Nephron (organoid): ENCODE results near the gene EPS8L1.
A peak's percentile ranks its signal among the peaks of the same experiment; 100 is the strongest.

Experiments used
- H3K27ac Mint-ChIP-seq, 3 experiments: 2 replicates each; pipeline ENCODE4 v1.8.0; 2020; ENCODE audit warnings: mixed read lengths in 3 of 3, mild to moderate bottlenecking in 2 of 3, moderate library complexity in 1 of 3
- H3K27me3 Mint-ChIP-seq: 2 replicates; pipeline ENCODE4 v1.8.0; 2021; ENCODE audit warnings: low read depth, mild to moderate bottlenecking, moderate library complexity, mixed read lengths
- H3K36me3 Mint-ChIP-seq: 2 replicates; pipeline ENCODE4 v1.8.0; 2020; ENCODE audit warnings: low read depth, mixed read lengths
- H3K4me1 Mint-ChIP-seq: 2 replicates; pipeline ENCODE4 v1.8.0; 2020; ENCODE audit warnings: mixed read lengths
- H3K4me3 Mint-ChIP-seq, 3 experiments: 2 replicates each; pipeline ENCODE4 v1.8.0; 2020; ENCODE audit warnings: mild to moderate bottlenecking in 3 of 3, mixed read lengths in 3 of 3, moderate library complexity in 2 of 3
- H3K9me3 Mint-ChIP-seq: 2 replicates; pipeline ENCODE4 v1.8.0; 2020; ENCODE audit warnings: mixed read lengths
- CTCF ChIP-seq, 3 experiments: fragments of 200-600 bp; sonication (generic); IDR thresholded peaks; one replicate each; pipeline ENCODE4 v1.5.0; 2021; ENCODE audit warnings: antibody characterized with exemption in 3 of 3; ENCODE audit not compliant: unreplicated experiment in 3 of 3

EPS8L1 gene

GRCh38 chr19:55116232-55116858 lies 40.7 kb downstream of the EPS8L1 start:
- Mint-ChIP-seq H3K4me3 (peak overlapping the region; percentile 96 to 97 (median 97)), H3K27me3 (no peaks in the 10 kb centered on the region), H3K9me3 (no peaks in the 10 kb centered on the region), H3K4me1 (peaks cover 26% of the 10 kb centered on the region), H3K27ac (peak overlapping the region; percentile 73 to 92 (median 89)), H3K36me3 (no peaks in the 10 kb centered on the region)
- no peak for TF ChIP-seq CTCF (IDR thresholded peaks at IDR 0.05; ENCODE audit: unreplicated experiment in 3 of 3)

- no peak for TF ChIP-seq CTCF (IDR thresholded peaks at IDR 0.05; ENCODE audit: unreplicated experiment in 3 of 3)
- Mint-ChIP-seq H3K9me3 (no peaks in the 10 kb centered on the region), H3K36me3 (no peaks in the 10 kb centered on the region), H3K27ac (peak within 1 kb of the TSS; percentile 82 to 94 (median 93)), H3K27me3 (no peaks in the 10 kb centered on the region), H3K4me3 (peak within 1 kb of the TSS; percentile 96 to 97 (median 97)), H3K4me1 (peaks cover 26% of the 10 kb centered on the region)
Measured at GRCh38 chr19:55116859-55117662, 41.4 kb downstream of the EPS8L1 start, which contains the start of gene PPP1R12C. Gene PPP1R12C (minus strand): TSS chr19:55117637. CDS start chr19:55117543, 94 bp downstream.

- Mint-ChIP-seq H3K9me3 (no peaks in the 10 kb centered on the region), H3K36me3 (no peaks in the 10 kb centered on the region), H3K27ac (peak overlapping the region; percentile 82 to 94 (median 93)), H3K4me1 (peaks cover 26% of the 10 kb centered on the region), H3K4me3 (peak overlapping the region; percentile 95 to 97 (median 95)), H3K27me3 (no peaks in the 10 kb centered on the region)
- TF ChIP-seq CTCF (IDR thresholded peaks at IDR 0.05; ENCODE audit: unreplicated experiment in 3 of 3), result no peak
Measured at GRCh38 chr19:55117663-55118391, 42.2 kb downstream of the EPS8L1 start.

GRCh38 chr19:55118401-55118991 lies 42.8 kb downstream of the EPS8L1 start:
- Mint-ChIP-seq H3K4me1 (peaks cover 25% of the 10 kb centered on the region), H3K9me3 (no peaks in the 10 kb centered on the region), H3K27me3 (no peaks in the 10 kb centered on the region), H3K36me3 (no peaks in the 10 kb centered on the region), H3K4me3 (peak overlapping the region; percentile 95 to 97 (median 95)), H3K27ac (peak overlapping the region; percentile 82 to 94 (median 93))
- no peak for TF ChIP-seq CTCF (IDR thresholded peaks at IDR 0.05; ENCODE audit: unreplicated experiment in 3 of 3)

- no peaks in the 10 kb centered on the region for H3K27me3 Mint-ChIP-seq
- no peaks in the 10 kb centered on the region for H3K9me3 Mint-ChIP-seq
- TF ChIP-seq CTCF (IDR thresholded peaks at IDR 0.05; ENCODE audit: unreplicated experiment in 3 of 3), result no peak
- peaks cover 21% of the 10 kb centered on the region for H3K4me1 Mint-ChIP-seq
- H3K4me3 Mint-ChIP-seq, result peak overlapping the region; percentile 95 to 97 (median 95)
- H3K27ac Mint-ChIP-seq, result peak overlapping the region in 2 of 3 experiments; percentile 93 to 94
- no peaks in the 10 kb centered on the region for H3K36me3 Mint-ChIP-seq
Measured at GRCh38 chr19:55119053-55119452, 43.4 kb downstream of the EPS8L1 start.
